AG04449 (cell line): ENCODE data around the gene TXNRD3.

Experiments used
- CTCF ChIA-PET: fragments of 350-600 bp; formaldehyde crosslinking; extraction: SDS; loops from one replicate; lab custom pipeline; 2021; ENCODE audit warnings: antibody characterized with exemption; lab: Yijun Ruan, JAX
- POLR2A ChIA-PET: fragments of 400-600, 350-600 bp; formaldehyde crosslinking; extraction: SDS; loops from one replicate; lab custom pipeline; 2020; ENCODE audit warnings: antibody characterized with exemption, inconsistent platforms; lab: Yijun Ruan, JAX
- DNase-seq: peaks from one replicate; pipeline ENCODE4 v3.0.0-alpha.2; 2010; ENCODE audit warnings: low read depth, low spot score
- H3K4me3 ChIP-seq: 2 replicates; pipeline ENCODE4 v1.5.1; 2011; ENCODE audit warnings: low read depth, mild to moderate bottlenecking, control low read depth, low read length
- TF ChIP-seq, protein P1 (sequence below): IDR thresholded peaks from one replicate; pipeline ENCODE4 v1.5.1; 2011; ENCODE audit warnings: mild to moderate bottlenecking, moderate library complexity, low read length, control low read depth, inconsistent platforms; ENCODE audit not compliant: insufficient read depth; ENCODE audit errors: missing control alignments

The TXNRD3 gene

GRCh38 chr3:126668450-126669401 is 13.8 kb upstream of the TXNRD3 start:
- POLR2A ChIA-PET, result no interaction called here

GRCh38 chr3:126667631-126668449 is 12.9 kb upstream of the TXNRD3 start:
- POLR2A ChIA-PET, result no interaction called here
- CTCF ChIA-PET, result interaction anchor here (1.8 to 3.5 kb wide), 2 partner anchors 12 to 145 kb away, joined by 4 to 19 read pairs; no protein-coding TSS in a partner anchor
- DNase-seq, result no peak
- H3K4me3 ChIP-seq, result no peak overlapping the region
- TF ChIP-seq, protein P1, sequence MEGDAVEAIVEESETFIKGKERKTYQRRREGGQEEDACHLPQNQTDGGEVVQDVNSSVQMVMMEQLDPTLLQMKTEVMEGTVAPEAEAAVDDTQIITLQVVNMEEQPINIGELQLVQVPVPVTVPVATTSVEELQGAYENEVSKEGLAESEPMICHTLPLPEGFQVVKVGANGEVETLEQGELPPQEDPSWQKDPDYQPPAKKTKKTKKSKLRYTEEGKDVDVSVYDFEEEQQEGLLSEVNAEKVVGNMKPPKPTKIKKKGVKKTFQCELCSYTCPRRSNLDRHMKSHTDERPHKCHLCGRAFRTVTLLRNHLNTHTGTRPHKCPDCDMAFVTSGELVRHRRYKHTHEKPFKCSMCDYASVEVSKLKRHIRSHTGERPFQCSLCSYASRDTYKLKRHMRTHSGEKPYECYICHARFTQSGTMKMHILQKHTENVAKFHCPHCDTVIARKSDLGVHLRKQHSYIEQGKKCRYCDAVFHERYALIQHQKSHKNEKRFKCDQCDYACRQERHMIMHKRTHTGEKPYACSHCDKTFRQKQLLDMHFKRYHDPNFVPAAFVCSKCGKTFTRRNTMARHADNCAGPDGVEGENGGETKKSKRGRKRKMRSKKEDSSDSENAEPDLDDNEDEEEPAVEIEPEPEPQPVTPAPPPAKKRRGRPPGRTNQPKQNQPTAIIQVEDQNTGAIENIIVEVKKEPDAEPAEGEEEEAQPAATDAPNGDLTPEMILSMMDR, result no peak

More at GRCh38 chr3:126668450-126669401, 13.8 kb upstream of the TXNRD3 start:
- no peak for DNase-seq
- CTCF ChIA-PET, result interaction anchor here (1.0 to 3.5 kb wide), 3 partner anchors 8 to 146 kb away, joined by 4 to 19 read pairs (median 4); no protein-coding TSS in a partner anchor
- TF ChIP-seq, protein P1, result no peak
- H3K4me3 ChIP-seq, result no peak overlapping the region

- ChIA-PET CTCF (interaction anchor here (1.8 to 3.5 kb wide), 2 partner anchors 13 to 144 kb away, joined by 4 to 19 read pairs; no protein-coding TSS in a partner anchor), POLR2A (no interaction called here)
- TF ChIP-seq, protein P1, result no peak
Observed at GRCh38 chr3:126666658-126667528, 12.0 kb upstream of the TXNRD3 start.

DNA sequence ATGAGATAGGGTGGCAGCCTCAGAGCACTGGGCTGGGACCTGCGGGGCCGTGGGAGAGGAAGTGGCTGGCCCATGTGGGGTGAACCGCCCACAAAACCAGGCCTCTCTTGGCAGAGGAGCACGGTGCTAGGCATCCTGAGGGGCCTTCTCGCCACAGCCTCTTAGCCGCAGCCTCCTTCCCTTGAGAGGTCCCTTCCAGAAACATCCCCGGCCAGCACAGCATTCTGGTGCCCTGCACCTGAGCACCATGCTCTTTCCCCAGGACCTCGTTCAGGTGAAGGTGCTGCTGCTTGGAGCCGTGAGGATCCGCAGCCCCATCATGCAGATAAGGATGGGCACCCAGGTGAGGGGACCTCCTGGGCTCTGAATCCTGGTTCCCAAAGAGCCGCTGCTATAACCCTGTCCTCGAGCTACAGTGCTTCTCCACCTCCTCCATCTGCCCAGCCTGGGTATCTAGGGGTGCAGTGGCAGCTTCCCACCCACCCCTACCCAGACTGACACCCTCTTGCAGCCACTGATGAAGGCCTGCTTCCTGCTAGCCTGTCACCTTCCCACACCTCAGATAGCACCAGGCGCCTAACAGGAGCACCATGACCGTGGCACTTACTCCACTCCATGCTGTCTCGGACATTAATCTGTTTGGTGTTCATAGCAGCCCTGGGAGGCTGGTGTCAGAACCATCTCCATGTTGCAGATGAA is 11.2 kb upstream of the TXNRD3 start:
- no peak for DNase-seq
- ChIA-PET POLR2A (no interaction called here), CTCF (no interaction called here)
- H3K4me3 ChIP-seq, result no peak overlapping the region
- TF ChIP-seq, protein P1, result no peak

More at GRCh38 chr3:126666658-126667528, 12.0 kb upstream of the TXNRD3 start:
- H3K4me3 ChIP-seq, result no peak overlapping the region
- DNase-seq, result no peak

DNA sequence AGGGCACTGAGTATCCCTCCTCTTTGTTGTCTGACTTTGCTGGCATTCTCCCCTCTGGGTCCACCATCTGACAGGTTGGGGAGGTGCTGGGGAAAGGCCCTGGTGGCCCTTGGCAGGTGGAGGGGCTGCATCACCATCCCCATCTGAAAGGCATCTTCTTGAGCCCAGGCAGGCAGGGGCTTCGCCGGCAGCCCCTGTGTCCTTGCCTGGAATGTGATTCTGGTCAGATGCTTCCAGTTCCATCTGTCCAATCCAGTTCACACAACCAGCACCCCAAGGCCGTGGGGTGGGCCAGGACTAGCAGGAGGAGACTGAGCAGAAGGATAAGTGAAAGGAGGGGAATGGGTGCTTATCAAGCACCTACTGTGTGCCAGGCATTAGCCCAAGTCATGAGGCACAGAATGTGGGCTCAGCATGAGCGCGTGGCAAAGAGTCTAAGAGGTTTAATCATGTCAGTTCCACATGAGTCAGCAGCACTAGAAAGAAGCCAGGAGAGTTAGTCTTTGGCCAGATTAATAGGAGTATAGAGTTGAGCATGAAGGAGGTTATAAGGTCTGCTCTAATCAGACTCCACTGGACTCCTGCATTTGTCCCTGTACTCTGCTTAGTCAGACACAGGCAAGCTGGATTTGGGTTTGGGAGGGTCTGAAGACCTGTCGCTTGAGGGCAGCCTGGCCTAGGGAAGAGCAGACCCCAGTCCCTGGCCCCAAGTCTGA is 10.5 kb upstream of the TXNRD3 start:
- ChIA-PET CTCF (interaction anchor here (1.1 kb wide), 1 partner anchor 10 kb away, joined by 3 read pairs; no protein-coding TSS in a partner anchor), POLR2A (no interaction called here)
- H3K4me3 ChIP-seq, result no peak overlapping the region
- no peak for DNase-seq
- TF ChIP-seq, protein P1, result no peak
